Urinary bladder (tissue), 4 donors: ENCODE data around the gene TIAL1. TPM values are rescaled to one million over a fixed set of nuclear protein-coding genes. Genes with fewer than 3 reads are reported as not detected.
"Not testable (repeated sequence)": the region's sequence is repeated elsewhere in the genome, so short reads cannot be mapped to it uniquely, and the experiment has no call there.

Source experiments
- DNase-seq: peaks from one replicate; pipeline ENCODE4 v3.0.0-alpha.2; 2015; ENCODE audit errors: extremely low spot score
- H3K27ac ChIP-seq: one replicate; pipeline ENCODE4 v1.5.1; 2013; ENCODE audit warnings: low read depth, mild to moderate bottlenecking, moderate library complexity
- H3K36me3 ChIP-seq: one replicate; pipeline ENCODE4 v1.6.1; 2013; ENCODE audit warnings: mild to moderate bottlenecking, moderate library complexity; ENCODE audit not compliant: insufficient read depth
- H3K4me1 ChIP-seq: one replicate; pipeline ENCODE4 v1.6.1; 2013; ENCODE audit warnings: mild to moderate bottlenecking, moderate library complexity; ENCODE audit not compliant: insufficient read depth
- H3K4me3 ChIP-seq: one replicate; pipeline ENCODE4 v1.5.1; 2013; ENCODE audit warnings: low read depth, low read length
- WGBS: extraction: QIAGEN DNeasy Blood & Tissue Kit; methylation state at CpG from one replicate; pipeline ENCODE4 v1.1.7; 2013; 5-methylcytosine and 5-hydroxymethylcytosine counted together
- polyA plus RNA-seq: library from polyadenylated mRNA; stranded (reverse); fragments of 200-250 nt; gene quantifications from one replicate; pipeline ENCODE4 v1.2.3, GENCODE V29; 2013
- total RNA-seq: library from RNA; depleted of rRNA; stranded (reverse); fragments of >200 nt; gene quantifications from one replicate; pipeline ENCODE4 v1.2.3, GENCODE V29; 2014
- donor health status: healthy with polysubstance abuse.
- donor health status: healthy.

Gene TIAL1
- total and polyA plus RNA-seq, 2 donors: 48.6 to 167 TPM

- DNase-seq: no peak
- Histone ChIP-seq H3K27ac (no peak overlapping the region), H3K4me3 (no peak overlapping the region), H3K4me1 (no peaks in the 10 kb centered on the region), H3K36me3 (no peaks in the 10 kb centered on the region)
- 95% methylated on average over 6 of the region's 6 CpGs for WGBS
Observed at GRCh38 chr10:119625570-119626280, 29.0 kb upstream of the TIAL1 start.

- Histone ChIP-seq H3K36me3 (no peaks in the 10 kb centered on the region), H3K4me3 (no peak overlapping the region), H3K4me1 (no peaks in the 10 kb centered on the region), H3K27ac (no peak overlapping the region)
- DNase-seq: no peak
- 84% methylated on average over 3 of the region's 3 CpGs for WGBS
Observed at GRCh38 chr10:119621078-119621384, 24.3 kb upstream of the TIAL1 start.

DNA sequence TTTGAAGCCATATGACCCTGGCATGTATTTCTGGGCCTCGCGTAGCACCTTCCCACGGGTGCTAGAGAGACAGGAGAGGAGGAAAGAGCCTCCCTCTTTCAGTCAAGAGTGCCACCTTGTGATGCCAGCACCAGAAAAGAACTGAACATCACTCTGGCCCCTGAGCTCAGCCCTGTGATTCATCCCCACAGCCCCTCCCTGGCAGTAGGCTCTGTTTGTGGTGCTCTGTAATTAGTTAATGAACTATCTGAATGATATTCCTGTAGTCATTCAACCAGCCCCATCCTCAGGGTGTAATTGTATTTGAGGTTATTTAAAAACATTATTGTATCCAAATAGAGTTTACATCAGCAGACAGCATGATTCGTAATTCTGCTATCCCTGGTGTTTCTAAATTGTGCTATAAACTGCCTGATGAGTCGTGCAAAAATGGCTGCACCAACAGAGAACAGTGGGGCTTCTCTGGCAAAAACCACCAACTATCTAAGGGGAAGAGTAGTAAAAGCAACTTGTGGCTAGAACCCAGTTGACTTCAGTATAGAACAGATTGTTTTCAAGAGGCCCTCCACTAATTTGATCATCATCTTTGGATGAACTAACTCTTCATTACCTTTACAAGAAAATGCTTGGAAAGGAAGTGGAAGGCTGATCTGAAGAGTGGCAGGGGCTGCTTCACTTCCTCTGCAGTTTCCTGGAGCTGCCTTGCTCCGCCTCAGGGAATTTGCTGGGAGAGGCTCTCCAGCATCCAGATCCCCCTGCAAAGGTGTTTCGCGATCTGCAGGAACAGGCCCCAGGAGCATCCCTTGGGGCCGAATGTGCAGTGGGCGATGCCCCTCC lies 23.7 kb upstream of the TIAL1 start:
- Histone ChIP-seq H3K4me1 (no peaks in the 10 kb centered on the region), H3K36me3 (no peaks in the 10 kb centered on the region), H3K27ac (no peak overlapping the region), H3K4me3 (no peak overlapping the region)
- no peak for DNase-seq
- WGBS: 79% methylated on average over 10 of the region's 10 CpGs

DNA sequence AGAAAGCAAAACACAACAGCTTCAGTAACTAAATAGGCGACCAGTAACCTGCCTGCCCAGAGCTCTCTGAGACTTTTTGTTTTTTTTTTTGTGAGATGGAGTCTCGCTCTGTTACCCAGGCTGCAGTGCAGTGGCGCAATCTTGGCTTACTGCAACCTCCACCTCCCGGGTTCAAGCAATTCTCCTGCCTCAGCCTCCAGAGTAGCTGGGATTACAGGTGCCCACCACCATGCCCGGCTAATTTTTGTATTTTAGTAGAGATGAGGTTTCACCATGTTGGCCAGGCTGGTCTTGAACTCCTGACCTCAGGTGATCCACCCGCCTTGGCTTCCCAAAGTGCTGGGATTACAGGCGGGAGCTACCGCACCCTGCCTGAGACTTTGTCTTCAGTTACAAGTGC lies 23.0 kb upstream of the TIAL1 start:
- WGBS: 96% methylated on average over 8 of the region's 8 CpGs
- not testable (repeated sequence) for H3K27ac ChIP-seq

DNA sequence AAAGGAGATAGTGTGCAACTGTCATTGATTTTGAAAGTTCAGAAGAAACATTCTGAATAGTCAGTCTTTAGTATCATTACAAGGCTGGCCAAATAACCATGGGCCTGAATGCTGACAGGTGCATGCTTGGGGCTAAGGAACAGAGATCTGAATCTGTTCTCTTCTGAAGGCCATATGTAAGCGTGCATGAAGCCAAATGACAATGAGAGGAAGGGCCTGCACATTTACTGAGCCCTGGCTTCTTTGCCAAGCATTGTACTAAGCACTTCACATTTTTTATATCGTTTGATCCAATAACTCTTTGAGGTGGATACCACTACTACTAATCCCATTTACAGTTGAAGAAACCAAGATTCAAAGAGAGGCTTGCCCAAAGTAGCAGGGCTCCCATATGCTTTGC lies 22.5 kb upstream of the TIAL1 start:
- no peak for DNase-seq
- Histone ChIP-seq H3K4me1 (no peaks in the 10 kb centered on the region), H3K36me3 (no peaks in the 10 kb centered on the region), H3K27ac (no peak overlapping the region), H3K4me3 (no peak overlapping the region)
- WGBS: 39% methylated on average over 2 of the region's 2 CpGs

More for the DNA sequence above, 23.0 kb upstream of the TIAL1 start:
- not testable (repeated sequence) for H3K36me3 ChIP-seq, H3K4me3 ChIP-seq, H3K4me1 ChIP-seq, DNase-seq

- 72% methylated on average over 13 of the region's 13 CpGs for WGBS
- Histone ChIP-seq H3K36me3 (no peaks in the 10 kb centered on the region), H3K27ac (no peak overlapping the region), H3K4me1 (no peaks in the 10 kb centered on the region), H3K4me3 (no peak overlapping the region)
- DNase-seq: no peak
Observed at GRCh38 chr10:119616882-119617570, 20.3 kb upstream of the TIAL1 start.

DNA sequence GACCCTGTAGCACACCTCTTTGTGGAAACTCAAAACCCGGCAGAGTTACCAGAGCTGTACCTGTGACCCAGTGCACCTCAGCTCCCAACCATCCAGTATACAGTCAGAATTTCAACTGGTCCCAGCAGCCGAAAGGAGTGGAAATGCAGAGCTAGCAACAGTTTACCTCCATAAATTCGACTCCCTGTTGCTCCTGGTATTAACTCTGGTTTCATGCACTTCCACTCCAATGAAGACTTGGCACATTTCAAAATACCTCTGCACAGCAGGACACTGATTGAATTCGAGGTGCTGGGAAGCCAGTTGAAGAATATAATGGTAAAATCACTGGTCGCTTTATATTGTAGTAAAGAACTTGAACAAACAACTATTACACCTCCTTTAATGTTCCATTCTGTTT lies 17.9 kb upstream of the TIAL1 start:
- 89% methylated on average over 5 of the region's 5 CpGs for WGBS
- no peaks in the 10 kb centered on the region for H3K36me3 ChIP-seq
- H3K4me3 ChIP-seq: no peak overlapping the region
- H3K4me1 ChIP-seq: no peaks in the 10 kb centered on the region
- no peak for DNase-seq
- H3K27ac ChIP-seq: no peak overlapping the region

DNA sequence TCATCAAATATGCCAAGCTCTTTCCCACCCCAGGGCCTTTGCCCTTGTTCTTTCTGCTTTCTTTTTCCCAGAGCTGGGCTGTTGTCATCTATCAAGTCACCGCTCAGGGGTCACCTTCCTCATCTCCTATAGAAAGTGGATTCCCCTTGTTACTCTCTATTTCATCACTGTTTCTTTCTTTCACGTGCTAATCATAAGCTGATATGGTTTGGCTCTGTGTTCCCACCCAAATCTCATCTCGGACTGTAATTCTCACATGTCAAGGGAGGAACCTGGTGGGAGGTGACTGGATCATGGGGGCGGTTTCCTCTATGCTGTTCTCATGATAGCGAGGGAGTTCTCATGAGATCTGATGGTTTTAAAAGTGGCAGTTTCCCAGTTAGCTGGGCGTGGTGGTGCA lies 17.0 kb upstream of the TIAL1 start:
- no peak for DNase-seq
- WGBS: 92% methylated on average over 6 of the region's 6 CpGs
- no peak overlapping the region for H3K4me3 ChIP-seq
- no peak overlapping the region for H3K27ac ChIP-seq
- no peaks in the 10 kb centered on the region for H3K36me3 ChIP-seq
- H3K4me1 ChIP-seq: no peaks in the 10 kb centered on the region

- Histone ChIP-seq H3K27ac (no peak overlapping the region), H3K4me1 (no peaks in the 10 kb centered on the region), H3K4me3 (no peak overlapping the region), H3K36me3 (no peaks in the 10 kb centered on the region)
- no peak for DNase-seq
- 72% methylated on average over 4 of the region's 4 CpGs for WGBS
Observed at GRCh38 chr10:119611433-119611832, 14.7 kb upstream of the TIAL1 start.

DNA sequence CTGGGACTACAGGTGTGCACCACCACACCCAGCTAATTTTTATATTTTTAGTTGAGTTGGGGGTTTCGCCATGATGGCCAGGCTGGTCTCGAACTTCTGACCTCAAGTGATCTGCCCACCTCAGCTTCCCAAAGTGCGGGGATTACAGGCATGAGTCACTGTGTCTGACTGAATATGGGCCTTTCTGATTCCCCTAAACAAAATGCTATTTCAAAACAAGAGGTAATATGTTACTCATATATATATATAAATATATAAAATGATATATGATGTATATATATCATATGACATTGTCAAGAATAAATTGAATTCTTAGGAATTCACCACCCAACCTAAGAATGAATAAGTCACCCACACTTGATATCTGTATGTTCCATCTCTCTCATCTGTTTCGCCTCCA lies 12.8 kb upstream of the TIAL1 start:
- no peak overlapping the region for H3K27ac ChIP-seq
- no peak overlapping the region for H3K4me3 ChIP-seq
- no peak for DNase-seq
- H3K4me1 ChIP-seq: no peaks in the 10 kb centered on the region
- no peaks in the 10 kb centered on the region for H3K36me3 ChIP-seq
- WGBS: 93% methylated on average over 4 of the region's 4 CpGs

DNA sequence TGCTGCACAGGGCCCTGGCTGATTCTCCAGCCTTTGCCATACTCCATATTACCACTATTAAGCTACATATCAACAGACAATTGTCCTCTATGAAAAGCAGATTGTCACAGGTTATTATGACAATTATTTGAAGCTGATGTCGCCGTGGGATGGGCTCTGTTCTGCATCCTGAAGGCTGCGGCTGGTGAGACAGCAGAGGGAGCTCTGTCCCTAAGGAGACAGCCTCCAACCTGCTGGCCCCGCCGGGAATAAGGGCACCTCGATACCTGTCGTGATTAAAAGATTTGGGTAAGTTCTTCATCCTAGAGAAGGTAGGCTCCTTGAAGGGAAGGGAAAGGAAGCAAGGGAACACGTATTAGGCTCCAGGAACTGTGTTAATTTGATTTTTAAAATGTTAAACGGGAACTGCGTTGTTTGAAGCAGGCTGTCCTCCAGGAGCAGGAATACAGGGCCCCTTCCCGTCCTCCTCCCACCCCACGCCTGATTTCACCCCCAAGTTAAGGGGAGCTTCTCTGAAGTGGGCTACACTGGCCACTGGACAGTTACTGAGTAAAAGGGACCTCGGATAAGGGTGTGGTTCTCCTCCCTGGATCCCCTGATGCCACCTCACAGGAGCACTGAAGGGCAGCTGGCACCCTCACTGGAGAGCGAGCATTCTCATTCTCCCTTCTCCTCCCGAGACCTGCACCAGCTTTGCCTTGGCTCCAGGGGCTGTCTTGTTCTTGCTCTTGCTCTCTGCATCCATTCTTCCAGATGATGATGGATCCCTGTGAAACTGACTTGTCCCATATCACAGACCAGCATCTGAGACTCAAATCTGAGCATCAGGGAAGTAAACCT lies 11.8 kb upstream of the TIAL1 start:
- DNase-seq: no peak
- no peaks in the 10 kb centered on the region for H3K36me3 ChIP-seq
- H3K27ac ChIP-seq: no peak overlapping the region
- no peak overlapping the region for H3K4me3 ChIP-seq
- 20% methylated on average over 15 of the region's 15 CpGs for WGBS
- no peaks in the 10 kb centered on the region for H3K4me1 ChIP-seq

DNA sequence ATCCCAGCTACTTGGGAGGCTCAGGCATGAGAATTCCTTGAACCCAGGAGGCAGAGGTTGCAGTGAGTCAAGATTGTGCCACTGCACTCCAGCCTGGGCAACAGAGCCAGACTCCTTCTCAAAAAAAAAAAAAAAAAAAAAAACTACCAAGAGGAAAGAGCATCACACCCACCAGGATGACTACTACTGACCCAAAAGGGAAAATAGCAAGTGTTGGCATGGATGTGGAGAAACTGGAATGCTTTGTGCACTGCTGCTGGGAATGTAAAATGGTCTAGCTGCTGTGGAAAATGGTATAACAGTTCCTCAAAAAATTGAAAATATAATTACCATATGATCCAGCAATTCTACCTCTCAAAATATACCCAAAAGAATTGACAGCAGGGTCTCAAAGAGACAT lies 7.7 kb upstream of the TIAL1 start:
- no peak for DNase-seq
- Histone ChIP-seq H3K36me3 (no peaks in the 10 kb centered on the region), H3K27ac (no peak overlapping the region), H3K4me1 (no peaks in the 10 kb centered on the region), H3K4me3 (no peak overlapping the region)

- no peak overlapping the region for H3K27ac ChIP-seq
- H3K4me3 ChIP-seq: no peak overlapping the region
- no peaks in the 10 kb centered on the region for H3K4me1 ChIP-seq
- H3K36me3 ChIP-seq: no peaks in the 10 kb centered on the region
- no peak for DNase-seq
- 73% methylated on average over 2 of the region's 2 CpGs for WGBS
Observed at GRCh38 chr10:119602241-119603095, 5.7 kb upstream of the TIAL1 start.
